Stimulated activated CD8-positive, alpha-beta memory T cell treated with anti-CD3 and anti-CD28 coated beads, Interleukin-4, amount 100 ng/mL, for 1 hour (primary cell): ENCODE data around the gene APOBR.
"Not testable (repeated sequence)": the region's sequence is repeated elsewhere in the genome, so short reads cannot be mapped to it uniquely, and the experiment has no call there.

Experiments used
- DNase-seq, 2 donors: peaks; one replicate each; pipeline ENCODE4 v3.0.0-alpha.2; 2020; ENCODE audit warnings: low read depth in 2 of 2, low spot score in 1 of 2

The APOBR gene

GRCh38 chr16:28497861-28498599, 3.6 kb downstream of the APOBR start:
- no peak for DNase-seq

- DNase-seq: no peak
Measured at GRCh38 chr16:28498666-28499381, 4.4 kb downstream of the APOBR start.

GRCh38 chr16:28499854-28500253, 5.4 kb downstream of the APOBR start:
- no peak for DNase-seq

- not testable (repeated sequence) for DNase-seq
Measured at GRCh38 chr16:28500476-28501180, 6.2 kb downstream of the APOBR start.

GRCh38 chr16:28501258-28502232, 7.1 kb downstream of the APOBR start:
- DNase-seq: no peak

- DNase-seq: no peak
Measured at GRCh38 chr16:28502290-28502689, 7.8 kb downstream of the APOBR start.

GRCh38 chr16:28503470-28504259, 9.2 kb downstream of the APOBR start:
- DNase-seq: no peak

- DNase-seq: no peak
Measured at GRCh38 chr16:28504707-28505404, 10.4 kb downstream of the APOBR start.

- no peak for DNase-seq
Measured at GRCh38 chr16:28505489-28506137, 11.2 kb downstream of the APOBR start.

GRCh38 chr16:28511031-28511430, 16.6 kb downstream of the APOBR start:
- DNase-seq: no peak

- no peak for DNase-seq
Measured at GRCh38 chr16:28511801-28512789, 17.7 kb downstream of the APOBR start.

GRCh38 chr16:28513484-28514181, 19.2 kb downstream of the APOBR start:
- no peak for DNase-seq

- no peak for DNase-seq
Measured at GRCh38 chr16:28514246-28514645, 19.8 kb downstream of the APOBR start.

GRCh38 chr16:28520672-28521071, 26.2 kb downstream of the APOBR start:
- DNase-seq: no peak

- no peak for DNase-seq
Measured at GRCh38 chr16:28521436-28521835, 27.0 kb downstream of the APOBR start.

GRCh38 chr16:28522792-28523191, 28.3 kb downstream of the APOBR start:
- no peak for DNase-seq

- DNase-seq: no peak
Measured at GRCh38 chr16:28524681-28525171, 30.3 kb downstream of the APOBR start.
